ENCODE measurements around the gene LCP1.

The LCP1 gene

GRCh38 chr13:46160471-46161066 is 21.4 kb downstream of the LCP1 start:
- Histone ChIP-seq H4K20me1 (peaks cover 26 to 100% (median 96%) of the 10 kb centered on the region in 11 experiments), H3K4me1 (peaks cover 30 to 55% (median 36%) of the 10 kb centered on the region in 10 experiments), H3K4me3 (0 out of 20 replicates have a peak overlapping the region, but pooled peaks of 1 of the 10 experiments have one; percentile 4), H3K9me3 (replicated peaks in 1 of 11) (peaks cover 0 to 37% (median 33%) of the 10 kb centered on the region in 11 experiments; a peak in 18 of 22 replicates), H3K4me2 (peak overlapping the region; percentile 1 to 59 (median 30); a peak in 19 of 22 replicates), H3K9ac (peak overlapping the region in 2 of 11 experiments; percentile 1 to 5; a peak in 1 of 22 replicates), H3K36me3 (peaks cover 63 to 98% (median 92%) of the 10 kb centered on the region in 11 experiments), H3K27me3 (no peaks in the 10 kb centered on the region), H3K27ac (peak overlapping the region in 10 of 11 experiments; percentile 37 to 62 (median 48); a peak in 19 of 22 replicates)
- no peak for TF ChIP-seq Cebpa-rat (IDR thresholded peaks at IDR 0.05)

DNA sequence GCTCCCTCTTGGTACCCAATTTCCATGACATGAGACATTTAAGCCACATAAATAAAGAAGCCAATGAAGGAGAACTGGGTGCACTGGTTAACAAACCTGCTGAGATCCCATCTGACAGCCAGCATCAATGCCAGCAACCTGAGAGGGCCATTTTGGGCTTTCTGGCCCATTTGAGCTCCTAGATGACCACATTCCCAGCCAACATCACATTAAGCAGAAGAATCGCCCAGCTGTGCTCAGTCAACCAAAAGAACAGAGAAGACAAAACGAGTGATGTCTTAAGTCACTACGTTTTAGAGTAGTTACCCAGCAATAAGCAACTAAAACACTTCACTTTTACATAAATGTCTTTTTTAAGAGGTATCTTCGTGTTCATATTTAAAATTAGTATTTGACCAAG is 21.9 kb downstream of the LCP1 start:
- Histone ChIP-seq H4K20me1 (peaks cover 21 to 100% (median 96%) of the 10 kb centered on the region in 11 experiments), H3K27ac (peak overlapping the region in 10 of 11 experiments; percentile 3 to 62 (median 45); a peak in 18 of 22 replicates), H3K27me3 (no peaks in the 10 kb centered on the region), H3K9me3 (replicated peaks in 1 of 11) (peaks cover 0 to 36% (median 29%) of the 10 kb centered on the region in 11 experiments; a peak in 18 of 22 replicates), H3K4me1 (peaks cover 25 to 50% (median 32%) of the 10 kb centered on the region in 10 experiments), H3K36me3 (peaks cover 67 to 98% (median 92%) of the 10 kb centered on the region in 11 experiments), H3K9ac (0 out of 22 replicates have a peak overlapping the region, but pooled peaks of 1 of the 11 experiments have one; percentile 5), H3K4me3 (0 out of 20 replicates have a peak overlapping the region, but pooled peaks of 1 of the 10 experiments have one; percentile 4), H3K4me2 (peak overlapping the region; percentile 1 to 59 (median 30); a peak in 19 of 22 replicates)
- TF ChIP-seq Cebpa-rat (IDR thresholded peaks at IDR 0.05): no peak

DNA sequence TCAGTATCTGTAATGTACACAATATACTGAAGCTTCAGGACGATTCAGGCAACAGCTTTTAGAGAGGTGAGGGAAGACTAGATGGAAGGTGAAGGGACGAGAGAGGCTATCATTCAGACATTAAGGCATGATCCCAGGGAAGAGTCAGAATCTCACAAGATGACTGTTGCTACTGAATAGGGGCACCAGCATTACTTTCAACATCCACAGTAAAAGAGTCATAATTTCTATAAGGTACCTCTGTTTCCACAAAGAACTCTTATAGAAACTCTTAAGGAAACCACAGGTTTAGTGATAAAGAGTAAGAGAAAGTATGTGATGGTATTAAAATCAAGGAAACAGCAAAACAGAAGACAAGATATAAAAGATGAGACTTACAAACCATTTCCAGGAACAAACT is 23.0 kb downstream of the LCP1 start:
- H3K4me1 ChIP-seq: peaks cover 20 to 39% (median 25%) of the 10 kb centered on the region in 10 experiments; a peak in 19 of 20 replicates

GRCh38 chr13:46158222-46158621 is 23.8 kb downstream of the LCP1 start:
- Histone ChIP-seq H4K20me1 (peaks cover 16 to 100% (median 96%) of the 10 kb centered on the region in 11 experiments), H3K4me1 (peaks cover 20 to 34% (median 23%) of the 10 kb centered on the region in 10 experiments; a peak in 19 of 20 replicates), H3K27ac (no peak overlapping the region), H3K27me3 (no peaks in the 10 kb centered on the region), H3K36me3 (peaks cover 71 to 98% (median 92%) of the 10 kb centered on the region in 11 experiments), H3K4me3 (no peak overlapping the region), H3K4me2 (no peak overlapping the region), H3K9ac (no peak overlapping the region), H3K9me3 (replicated peaks in 1 of 11) (peaks cover 0 to 18% (median 11%) of the 10 kb centered on the region in 11 experiments; a peak in 17 of 22 replicates)
- TF ChIP-seq Cebpa-rat (IDR thresholded peaks at IDR 0.05): no peak

More for the DNA sequence above, 23.0 kb downstream of the LCP1 start:
- peaks cover 0 to 25% (median 18%) of the 10 kb centered on the region in 11 experiments; a peak in 18 of 22 replicates for H3K9me3 ChIP-seq (replicated peaks in 1 of 11)
- H3K27me3 ChIP-seq: no peaks in the 10 kb centered on the region
- no peak for TF ChIP-seq Cebpa-rat (IDR thresholded peaks at IDR 0.05)
- H3K27ac ChIP-seq: no peak overlapping the region
- H3K36me3 ChIP-seq: peaks cover 68 to 98% (median 92%) of the 10 kb centered on the region in 11 experiments
- no peak overlapping the region for H3K9ac ChIP-seq
- H3K4me3 ChIP-seq: no peak overlapping the region
- no peak overlapping the region for H3K4me2 ChIP-seq
- peaks cover 16 to 100% (median 95%) of the 10 kb centered on the region in 11 experiments for H4K20me1 ChIP-seq

DNA sequence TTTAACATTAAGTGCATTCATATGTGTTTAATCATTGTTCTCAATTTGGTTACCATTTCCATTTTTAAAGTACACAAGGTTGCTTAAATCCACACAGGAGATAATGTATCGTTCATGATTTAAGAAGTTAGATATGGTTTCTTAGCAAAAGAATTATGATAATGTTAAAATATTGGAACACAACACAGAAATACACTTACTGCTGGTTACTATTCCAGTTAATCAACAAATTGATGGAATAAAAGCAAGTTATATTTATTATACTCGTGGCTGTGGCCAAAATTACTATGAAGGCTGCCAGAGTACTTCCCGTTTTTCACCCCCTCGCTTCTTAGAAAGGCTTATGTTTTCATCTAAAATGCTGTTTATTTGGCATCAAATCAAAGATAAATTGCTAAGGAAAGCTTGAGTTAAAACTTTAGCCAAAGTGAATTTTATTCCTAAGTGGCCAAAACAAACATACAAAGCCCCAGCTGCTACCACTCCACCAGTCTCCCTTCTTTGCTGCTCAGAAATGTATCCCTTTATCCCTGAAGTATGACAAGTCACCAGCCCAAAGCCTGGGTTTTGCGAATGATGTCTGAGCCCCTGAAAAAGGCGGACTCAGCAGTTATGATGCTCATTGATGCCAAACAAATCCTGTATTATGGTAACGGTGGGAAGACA is 27.7 kb downstream of the LCP1 start:
- H3K4me2 ChIP-seq: no peak overlapping the region
- H3K9me3 ChIP-seq (replicated peaks in 1 of 11): no peaks in the 10 kb centered on the region
- no peak for TF ChIP-seq Cebpa-rat (IDR thresholded peaks at IDR 0.05)
- no peaks in the 10 kb centered on the region for H3K4me1 ChIP-seq
- peaks cover 99 to 100% (median 100%) of the 10 kb centered on the region in 11 experiments for H3K36me3 ChIP-seq
- H3K27me3 ChIP-seq: no peaks in the 10 kb centered on the region
- H3K9ac ChIP-seq: no peak overlapping the region
- peaks cover 6 to 100% (median 99%) of the 10 kb centered on the region in 11 experiments; a peak in 20 of 22 replicates for H4K20me1 ChIP-seq
- no peak overlapping the region for H3K27ac ChIP-seq
- no peak overlapping the region for H3K4me3 ChIP-seq

DNA sequence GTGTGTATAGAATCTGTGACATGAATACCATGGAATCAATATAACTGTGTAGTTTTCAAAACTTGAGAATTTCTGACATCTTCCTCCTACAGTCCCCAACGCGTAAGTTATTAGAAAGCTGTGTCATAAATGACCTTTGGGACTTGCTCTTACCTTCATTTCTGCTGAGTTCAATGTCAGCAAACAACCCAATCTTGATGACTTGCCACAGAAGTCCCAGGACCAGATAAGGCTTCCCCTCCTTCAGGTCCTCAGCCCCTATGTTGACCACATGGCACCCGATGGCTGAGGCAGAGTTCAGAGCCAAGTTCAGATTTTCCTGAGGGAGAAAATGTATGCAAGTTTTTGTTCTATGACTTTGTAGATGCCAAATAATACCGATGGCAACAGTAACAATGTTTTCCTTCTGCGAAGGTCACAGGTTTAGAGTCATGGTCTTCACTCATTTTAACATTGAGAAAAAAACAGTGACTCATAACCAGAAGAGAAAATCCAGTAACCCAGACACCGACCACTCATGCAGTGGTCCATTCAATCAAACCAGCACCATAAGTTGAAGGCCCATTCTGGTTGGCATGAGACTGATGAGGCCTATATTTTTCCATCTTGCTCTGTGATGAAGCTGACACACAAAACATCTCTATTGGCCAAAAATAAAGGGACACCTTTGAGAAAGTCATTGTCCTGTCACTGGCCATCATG is 29.2 kb downstream of the LCP1 start:
- H3K27me3 ChIP-seq: no peaks in the 10 kb centered on the region
- H3K27ac ChIP-seq: peak overlapping the region in 1 of 11 experiments; percentile 5; a peak in 1 of 22 replicates
- no peak for TF ChIP-seq Cebpa-rat (IDR thresholded peaks at IDR 0.05)
- no peak overlapping the region for H3K4me2 ChIP-seq
- H3K36me3 ChIP-seq: peaks cover 99 to 100% (median 100%) of the 10 kb centered on the region in 11 experiments
- H3K9ac ChIP-seq: peak overlapping the region in 1 of 11 experiments; percentile 44; a peak in 2 of 22 replicates
- no peaks in the 10 kb centered on the region for H3K9me3 ChIP-seq (replicated peaks in 1 of 11)
- H4K20me1 ChIP-seq: peaks cover 0 to 100% (median 99%) of the 10 kb centered on the region in 11 experiments; a peak in 19 of 22 replicates
- no peaks in the 10 kb centered on the region for H3K4me1 ChIP-seq
- H3K4me3 ChIP-seq: no peak overlapping the region

- H3K9ac ChIP-seq: no peak overlapping the region; a peak in 1 of 22 replicates
- no peak overlapping the region for H3K27ac ChIP-seq
- peaks cover 97 to 100% (median 98%) of the 10 kb centered on the region in 11 experiments for H3K36me3 ChIP-seq
- H4K20me1 ChIP-seq: peaks cover 0 to 100% (median 97%) of the 10 kb centered on the region in 11 experiments; a peak in 20 of 22 replicates
- H3K4me3 ChIP-seq: no peak overlapping the region
- no peak overlapping the region for H3K4me2 ChIP-seq
- no peak for TF ChIP-seq Cebpa-rat (IDR thresholded peaks at IDR 0.05)
- no peaks in the 10 kb centered on the region for H3K27me3 ChIP-seq
- H3K9me3 ChIP-seq (replicated peaks in 1 of 11): no peaks in the 10 kb centered on the region
- H3K4me1 ChIP-seq: no peaks in the 10 kb centered on the region
Observed at GRCh38 chr13:46150134-46150693, 31.8 kb downstream of the LCP1 start.

Data from BLaER1 treated with 17β-estradiol and CSF1 and Interleukin-3, amounts not matched to agents 10 nM and 100 nM (cell line).